HuH-7.5 (cell line): ENCODE measurements around the gene XPC.

ENCODE experiments used
- DNase-seq: peaks from one replicate; pipeline ENCODE4 v3.0.0; 2011; ENCODE audit warnings: low spot score

Gene XPC

DNA sequence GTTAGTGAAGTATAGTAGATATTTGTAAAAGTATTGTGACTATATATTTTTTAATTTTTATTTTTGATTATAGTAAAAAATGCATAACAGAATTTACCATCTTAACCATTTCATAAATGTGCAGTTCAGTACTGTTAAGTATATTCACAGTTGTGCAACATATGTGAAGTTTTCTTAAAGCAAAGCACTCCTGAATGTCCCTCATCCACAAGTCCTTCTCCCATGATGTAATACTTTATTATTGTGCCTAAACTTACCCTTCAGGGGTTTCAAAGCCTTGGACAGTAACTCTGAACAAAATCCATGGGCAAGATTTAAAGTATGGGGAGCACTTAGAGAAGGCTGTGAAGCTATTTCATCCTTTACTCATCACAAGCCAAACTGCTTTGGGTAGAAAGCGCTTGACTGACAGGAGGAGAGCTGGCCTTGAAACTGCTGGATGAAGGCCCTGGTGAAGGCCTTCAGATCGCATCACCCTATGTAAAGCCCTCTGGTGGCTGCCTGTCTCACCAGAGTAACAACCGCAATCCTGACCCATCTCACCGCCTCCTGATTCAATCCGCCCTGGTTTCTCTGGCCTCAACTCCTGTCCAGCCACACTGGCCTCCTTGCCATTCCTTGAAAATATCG lies 28.3 kb upstream of the XPC start:
- DNase-seq = peak; percentile 41

DNA sequence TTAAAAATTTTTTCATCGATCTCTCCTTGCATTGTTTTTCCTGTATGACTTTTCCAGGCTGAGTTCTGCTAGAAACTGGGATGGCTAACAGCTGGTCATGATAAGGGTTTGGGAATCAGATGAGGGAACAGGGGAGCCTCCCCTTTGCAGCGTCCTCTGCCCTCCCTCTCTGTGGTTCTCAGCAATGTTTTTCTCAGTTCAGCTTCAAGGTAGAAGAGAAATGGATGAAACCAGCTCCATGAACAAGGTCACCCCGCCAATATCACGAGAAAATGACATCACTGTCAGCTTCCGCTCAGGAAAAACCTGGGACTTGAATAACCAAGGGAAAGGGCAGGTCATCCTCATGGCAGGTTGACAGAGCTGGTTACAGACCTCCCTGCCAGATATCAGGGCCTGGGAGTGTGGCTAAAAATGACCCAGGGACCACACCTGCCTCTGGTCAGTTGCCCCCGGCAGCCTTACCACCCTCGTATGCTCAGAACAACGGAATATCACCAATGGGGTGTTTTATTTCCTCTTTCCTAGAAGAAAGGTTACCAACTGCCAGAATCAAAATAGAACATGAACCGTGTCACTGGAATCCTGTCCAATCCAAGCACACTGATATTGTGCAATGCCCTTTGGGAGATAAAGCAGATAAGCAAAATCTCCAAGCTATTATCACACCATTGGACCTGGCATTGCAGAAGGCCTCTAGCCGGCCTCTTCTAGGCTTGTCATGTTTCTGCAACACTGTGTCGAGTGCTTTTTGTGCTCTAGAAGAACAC lies 26.3 kb upstream of the XPC start:
- DNase-seq = no peak

DNA sequence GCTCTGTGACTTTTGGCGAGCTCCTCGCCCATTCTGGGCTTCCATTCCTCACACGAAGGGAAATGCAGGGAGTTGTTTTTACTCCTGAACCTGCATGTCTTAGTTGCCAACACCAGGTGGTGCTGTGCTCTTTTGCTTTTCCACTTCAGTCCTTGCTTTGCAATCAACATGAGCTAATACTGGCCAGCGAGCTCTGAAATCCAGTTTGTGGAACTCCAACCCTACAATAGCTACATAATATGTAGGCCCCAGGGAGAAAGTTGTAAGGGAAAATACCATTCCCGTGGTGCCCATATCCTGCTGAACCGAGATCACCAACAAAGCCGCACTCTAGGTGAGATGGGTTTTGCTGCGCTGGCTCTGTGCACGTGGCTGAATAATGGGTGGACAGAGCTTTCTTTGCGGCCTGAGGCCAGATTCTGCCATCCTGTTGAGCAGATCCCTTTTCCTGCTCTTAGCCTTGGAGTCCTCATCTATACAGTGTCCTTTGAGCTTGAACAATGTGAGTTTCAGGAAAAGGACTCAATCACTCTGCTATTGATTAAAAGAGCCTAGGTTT lies 25.2 kb upstream of the XPC start:
- DNase-seq = peak; percentile 68

DNA sequence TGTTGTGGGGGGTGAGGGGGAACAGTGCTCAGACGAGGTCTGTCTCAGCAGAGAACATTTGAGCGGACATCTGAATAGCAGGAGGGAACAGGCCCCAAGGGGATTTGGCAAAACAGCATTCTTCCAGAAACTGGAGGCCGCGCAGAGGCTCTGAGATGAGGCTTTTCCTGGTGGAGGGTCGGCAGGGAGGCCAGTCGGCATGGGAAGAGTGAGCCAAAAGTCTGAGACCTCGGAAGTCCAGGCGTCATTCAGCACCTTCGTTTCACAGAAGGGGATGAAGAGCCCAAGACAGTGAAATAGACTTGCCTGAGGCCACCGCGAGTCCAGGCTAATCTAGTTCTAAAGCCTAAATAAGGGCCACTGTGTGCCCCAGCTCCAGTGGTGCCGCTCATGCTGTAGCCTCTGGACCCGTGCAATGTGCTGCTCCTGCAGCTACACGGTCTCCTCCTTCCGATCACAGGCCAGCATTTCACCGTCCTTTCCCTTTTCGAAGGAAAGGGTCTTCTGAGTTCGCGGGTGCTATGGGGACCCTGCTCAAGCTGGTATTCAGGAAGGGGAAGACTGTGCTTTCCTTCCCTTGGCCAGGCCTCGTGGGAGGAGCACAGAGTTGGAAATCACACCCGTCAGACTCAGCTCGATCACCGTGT lies 24.6 kb upstream of the XPC start:
- DNase-seq = no peak

DNA sequence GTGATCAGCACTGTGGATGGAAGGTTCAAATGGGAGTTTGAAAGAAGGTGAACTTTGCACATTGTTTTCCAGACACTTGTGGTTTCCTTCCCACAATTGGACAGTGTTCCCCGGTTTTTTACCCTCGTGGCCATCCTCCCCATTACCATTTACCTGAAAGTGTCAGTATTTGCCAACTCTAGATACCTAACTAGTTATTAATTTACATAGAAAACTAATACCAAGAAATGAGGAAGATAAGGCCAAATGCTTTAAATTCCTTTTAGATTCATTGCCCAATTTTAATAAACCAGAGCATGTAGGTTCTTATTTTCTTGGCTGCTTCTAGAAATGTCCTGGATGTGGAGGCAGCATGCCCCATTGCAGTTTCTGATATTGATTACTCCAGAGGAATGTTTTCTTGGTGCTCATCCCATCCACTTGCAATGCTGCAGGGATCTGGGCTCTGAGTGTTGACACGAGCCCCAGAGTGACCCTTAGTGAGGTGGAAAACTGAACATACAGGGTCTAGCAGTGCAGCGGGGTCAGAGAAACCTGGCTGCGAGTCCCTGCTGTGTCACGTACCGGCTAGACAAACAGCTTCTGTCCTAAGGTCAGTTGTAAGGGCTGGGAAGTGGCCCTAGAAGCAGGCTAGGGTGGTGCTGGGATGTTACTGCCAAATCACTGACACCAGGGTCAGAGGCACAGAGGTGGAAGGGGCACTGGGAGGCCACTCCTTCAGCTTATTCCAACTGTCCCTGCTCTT lies 23.7 kb upstream of the XPC start:
- peak; percentile 53 for DNase-seq

DNA sequence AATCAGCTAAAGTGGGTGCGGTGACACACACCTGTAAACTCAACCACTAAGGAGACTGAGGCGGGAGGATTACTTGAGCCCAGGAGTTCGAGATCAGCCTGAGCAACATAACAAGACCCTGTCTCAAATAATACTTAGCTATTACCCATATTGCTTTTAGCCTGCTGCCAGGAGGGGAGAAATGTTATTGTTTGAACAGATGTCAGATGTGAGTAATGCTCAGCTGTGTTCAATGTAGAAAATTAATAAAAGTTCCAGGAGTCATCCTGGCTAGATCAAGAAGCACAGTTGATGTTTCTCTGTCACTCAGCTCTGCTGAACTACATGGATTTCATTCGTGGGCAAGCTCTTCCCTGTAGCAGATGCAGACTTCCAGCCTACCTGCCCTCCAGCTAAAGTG lies 22.4 kb upstream of the XPC start:
- no peak for DNase-seq

DNA sequence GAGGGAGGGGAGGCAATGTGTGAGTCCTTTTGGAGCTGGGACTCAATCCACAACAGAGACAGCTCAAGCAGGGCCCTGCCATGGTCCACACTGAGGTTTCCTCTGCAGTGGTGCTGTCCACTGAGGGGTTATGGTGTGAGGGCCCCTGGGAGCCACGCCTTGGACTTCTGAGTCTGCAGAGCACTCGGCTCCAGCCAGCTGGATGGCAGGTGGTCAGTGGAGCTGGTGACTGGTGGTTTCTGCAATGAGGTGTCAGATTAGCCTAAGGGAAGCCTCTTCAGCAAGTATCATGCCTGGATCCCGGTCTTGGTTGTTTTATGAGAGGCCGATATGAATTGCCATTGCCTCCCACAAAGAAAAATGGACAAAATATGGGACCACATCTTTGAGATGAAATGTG lies 21.9 kb upstream of the XPC start:
- DNase-seq = no peak

DNA sequence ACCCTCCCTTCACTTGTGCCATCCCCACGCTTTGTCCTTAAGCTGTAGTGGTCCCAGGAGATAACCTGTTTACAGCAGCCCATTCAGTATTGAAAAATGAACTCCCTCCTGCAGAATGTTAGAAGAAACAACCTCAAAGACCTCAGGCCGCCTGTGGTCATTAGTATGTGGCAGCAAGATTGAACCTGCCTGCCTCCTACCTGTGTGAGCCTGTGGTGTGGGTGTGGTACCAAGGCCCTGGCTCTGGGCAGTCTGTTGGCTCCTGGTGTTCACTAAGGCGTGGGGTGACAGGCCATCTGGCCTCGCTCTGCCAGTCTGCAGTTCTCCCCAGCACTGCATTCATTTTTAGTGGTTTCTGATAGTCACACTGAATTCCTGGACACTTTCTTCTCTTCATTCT lies 21.2 kb upstream of the XPC start:
- no peak for DNase-seq

DNA sequence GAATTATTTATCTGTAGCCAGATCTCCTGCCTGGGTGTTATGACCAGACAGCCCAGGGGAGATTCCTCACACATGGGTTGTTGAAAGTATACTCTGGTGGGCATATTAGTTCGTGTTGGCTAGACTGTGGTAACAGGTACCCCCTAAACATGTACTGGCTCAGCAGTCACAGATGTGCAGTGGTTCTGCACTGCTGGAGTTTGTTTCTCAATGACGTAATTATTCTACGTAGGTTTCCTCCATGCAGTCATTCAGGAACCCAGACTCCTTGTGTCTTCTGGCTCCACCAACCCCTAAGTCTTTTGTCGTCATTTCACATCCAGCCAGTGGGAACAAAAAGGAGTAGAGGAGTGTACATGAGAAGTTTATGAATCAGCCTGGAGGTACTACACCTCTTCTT lies 16.5 kb upstream of the XPC start:
- DNase-seq = no peak

DNA sequence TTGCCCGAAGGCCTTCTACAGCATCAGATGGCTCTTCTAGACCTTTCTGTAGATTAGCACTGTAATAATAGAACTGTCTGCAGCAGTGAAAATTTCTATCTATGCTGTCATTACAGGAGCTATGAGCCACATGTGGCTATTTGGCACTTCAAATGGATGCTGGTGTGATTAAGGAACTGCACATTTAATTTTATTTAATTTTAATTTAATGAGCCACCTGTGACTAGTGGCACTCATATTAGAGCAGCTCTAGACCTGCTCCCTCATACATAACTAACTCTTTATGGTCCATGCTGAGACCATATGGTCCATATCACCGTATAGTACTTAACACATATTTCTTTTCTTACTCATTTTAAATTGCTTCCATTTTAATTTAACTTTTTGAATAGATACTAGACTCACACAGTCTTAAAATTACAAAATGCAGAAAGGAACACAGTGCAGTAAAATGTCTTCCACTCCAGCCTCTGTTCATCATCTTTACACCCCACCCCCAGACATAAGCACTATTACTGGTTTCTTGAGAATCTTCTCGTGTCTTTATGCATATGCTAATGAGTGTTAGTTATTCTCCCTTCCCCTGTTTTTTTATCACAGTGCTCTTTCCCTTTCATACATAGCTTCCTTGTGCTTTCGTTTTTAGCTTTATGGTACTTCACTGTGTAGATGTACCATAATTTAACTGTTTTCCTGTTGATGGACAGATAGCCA lies 9.8 kb upstream of the XPC start:
- DNase-seq = no peak

DNA sequence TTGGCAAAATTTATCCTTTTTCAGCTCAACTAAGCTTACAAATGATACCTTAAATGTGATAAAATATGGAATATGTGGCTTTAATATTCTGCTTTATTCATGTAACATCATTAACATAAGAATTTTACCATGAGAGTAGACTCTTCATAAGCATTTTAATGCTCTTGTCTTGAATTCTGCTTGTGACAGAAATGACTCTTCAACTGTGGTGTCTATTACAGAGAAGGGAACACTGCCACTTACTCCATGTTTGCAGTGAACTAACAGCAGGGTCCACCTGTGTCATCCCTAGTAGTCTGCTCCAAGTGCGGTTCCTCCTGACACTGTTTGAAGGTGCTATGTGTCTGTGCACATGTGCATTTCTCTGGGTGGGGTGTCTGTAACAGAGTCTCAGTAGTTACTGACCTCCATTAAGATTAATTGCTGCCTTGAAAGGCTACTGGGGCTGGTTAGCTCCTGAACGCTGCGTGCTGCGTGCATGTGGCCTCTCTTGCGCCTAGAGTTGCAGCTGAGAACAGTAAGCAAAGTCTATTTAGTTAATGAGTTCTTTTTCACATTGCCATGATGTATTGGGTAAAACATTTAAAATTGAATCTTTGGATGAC lies 8.6 kb upstream of the XPC start:
- no peak for DNase-seq

DNA sequence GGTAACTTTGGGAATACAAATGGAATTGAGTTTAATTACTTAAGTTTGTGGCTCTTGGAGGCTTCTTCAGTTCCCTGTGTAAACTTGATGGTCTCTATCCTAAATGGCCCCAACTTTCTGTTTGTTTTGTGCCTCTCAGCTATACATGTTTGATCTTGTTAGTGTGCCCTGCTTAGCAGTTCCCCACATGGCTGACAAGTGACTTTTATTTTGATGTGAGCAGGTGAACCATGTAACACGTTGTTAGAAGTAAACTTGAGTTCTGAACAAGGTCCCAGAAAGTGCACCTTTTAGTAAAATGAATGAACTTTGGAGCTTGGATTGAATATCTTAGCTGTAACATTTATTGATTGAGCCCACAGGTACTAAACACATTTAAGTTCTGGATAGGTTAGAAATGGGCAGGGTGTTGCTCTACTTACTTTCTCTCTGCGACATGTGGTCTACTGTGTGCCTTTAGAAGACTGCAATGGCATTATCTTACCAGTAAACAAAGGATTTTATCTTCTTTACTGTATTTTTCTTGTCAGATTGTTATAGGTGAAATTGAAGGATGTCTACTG lies 4.7 kb upstream of the XPC start:
- DNase-seq = no peak

DNA sequence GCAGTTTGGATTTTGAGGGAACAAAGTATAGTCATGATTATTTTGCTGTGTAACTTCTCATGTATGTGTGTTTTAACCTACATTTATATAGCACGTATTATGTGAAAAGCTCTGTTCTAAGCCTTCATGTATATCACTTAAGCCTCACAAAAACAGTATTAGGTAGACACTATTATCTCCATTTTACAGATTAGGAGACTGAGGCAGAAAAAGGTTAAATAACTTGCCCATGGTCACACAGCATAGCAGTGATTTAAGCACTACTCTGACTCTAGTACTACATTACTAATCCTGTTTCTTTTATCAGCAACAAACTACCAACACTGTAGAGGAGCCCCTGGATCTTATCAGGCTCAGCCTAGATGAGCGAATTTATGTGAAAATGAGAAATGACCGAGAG lies 2.9 kb upstream of the XPC start:
- DNase-seq = no peak

DNA sequence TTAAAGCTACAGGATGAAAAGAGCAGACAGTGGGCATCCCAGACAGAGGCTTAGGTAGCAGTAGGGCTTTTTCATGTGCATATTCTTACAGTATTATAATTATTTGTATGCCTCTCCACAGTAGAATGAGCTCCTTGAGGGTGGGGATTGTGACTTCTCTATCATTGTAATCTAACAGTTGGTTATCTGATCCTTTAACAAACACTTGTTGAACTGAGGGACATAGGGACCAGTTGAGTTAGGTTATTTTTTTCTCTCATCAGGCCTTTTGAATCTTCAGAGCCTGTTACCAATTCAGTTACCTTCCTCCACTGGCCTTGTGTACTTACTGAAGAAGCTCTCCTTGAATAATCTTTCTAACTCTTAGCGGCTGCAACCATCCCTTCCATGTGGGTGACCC lies 1.4 kb upstream of the XPC start:
- DNase-seq = no peak

DNA sequence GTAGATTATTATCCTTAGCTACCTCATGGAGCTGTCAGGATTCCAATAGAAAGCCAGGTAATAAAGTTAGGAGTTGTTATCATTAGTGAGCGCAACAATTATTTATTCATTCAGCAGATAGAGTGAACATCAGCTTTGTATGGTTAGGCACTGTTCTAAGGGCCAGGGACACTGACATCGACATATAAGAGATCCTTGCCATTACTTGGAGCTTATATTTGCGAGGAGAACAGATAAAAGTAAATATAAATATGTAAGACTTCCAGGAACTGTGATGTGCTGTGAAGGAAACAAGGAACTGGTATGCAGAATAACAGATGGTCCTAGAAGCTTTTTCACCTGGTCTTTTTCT lies 689 bp upstream of the XPC start:
- no peak for DNase-seq

DNA sequence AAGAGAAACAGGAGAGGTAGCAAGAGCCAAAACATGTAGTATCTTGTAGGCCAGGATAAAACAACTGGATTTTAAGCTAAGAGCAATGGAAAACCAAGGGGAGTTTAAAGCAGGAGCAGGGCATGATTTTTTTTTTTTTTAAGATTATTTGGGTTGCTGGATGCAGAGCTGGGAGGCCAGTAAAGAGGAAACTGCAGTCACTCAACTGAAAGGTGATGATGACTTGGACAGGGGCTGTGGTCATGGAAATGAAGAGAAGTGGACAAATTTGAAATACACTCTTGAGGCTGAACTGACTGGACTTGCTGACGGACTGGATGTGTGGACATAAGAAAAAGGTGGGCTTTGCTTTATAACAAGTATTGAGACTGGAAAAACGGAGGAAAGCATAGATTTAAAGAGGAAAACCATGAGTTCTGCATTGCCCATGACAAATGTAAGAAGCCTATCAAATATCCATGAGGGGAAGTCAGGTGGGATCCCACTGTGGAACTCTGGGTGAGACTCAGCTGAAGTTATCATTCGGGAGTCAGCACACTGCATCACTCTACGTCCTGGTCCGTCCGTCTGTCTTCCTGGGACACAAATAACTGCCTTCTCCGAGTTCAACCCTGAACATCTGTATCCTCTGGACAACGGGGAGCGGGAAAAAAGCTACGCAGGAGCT lies 688 bp downstream of the XPC start:
- no peak for DNase-seq

DNA sequence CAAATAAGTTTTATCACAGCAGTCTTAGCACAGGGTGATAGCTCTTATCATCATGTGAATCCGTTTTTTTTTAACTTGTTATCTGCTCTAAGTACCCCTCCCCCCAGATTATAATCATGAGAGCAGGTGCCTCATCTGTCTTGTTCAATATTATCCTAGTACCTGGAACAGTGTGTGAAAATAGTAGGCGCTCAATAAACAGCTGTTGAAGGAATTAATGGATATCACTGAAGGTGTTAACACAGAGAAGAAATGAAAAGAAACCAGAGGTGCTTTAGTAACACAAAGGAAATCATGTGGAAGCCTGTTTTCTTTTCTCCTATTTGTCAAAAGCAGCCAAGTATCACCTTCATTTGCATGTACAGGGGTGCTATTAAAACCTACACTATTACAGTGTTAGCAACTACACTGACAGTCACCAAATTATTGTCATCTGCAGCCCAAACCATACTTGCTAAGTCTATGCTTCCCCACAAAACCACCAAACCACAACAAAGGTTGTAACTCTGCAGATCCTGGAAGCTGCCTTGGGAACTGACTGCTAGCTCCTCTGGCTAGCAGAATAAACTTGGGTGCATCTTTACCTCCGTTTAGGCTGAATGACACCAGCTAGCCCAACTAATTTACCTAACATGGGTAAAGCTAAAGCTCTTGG lies 2.9 kb downstream of the XPC start:
- DNase-seq = no peak

DNA sequence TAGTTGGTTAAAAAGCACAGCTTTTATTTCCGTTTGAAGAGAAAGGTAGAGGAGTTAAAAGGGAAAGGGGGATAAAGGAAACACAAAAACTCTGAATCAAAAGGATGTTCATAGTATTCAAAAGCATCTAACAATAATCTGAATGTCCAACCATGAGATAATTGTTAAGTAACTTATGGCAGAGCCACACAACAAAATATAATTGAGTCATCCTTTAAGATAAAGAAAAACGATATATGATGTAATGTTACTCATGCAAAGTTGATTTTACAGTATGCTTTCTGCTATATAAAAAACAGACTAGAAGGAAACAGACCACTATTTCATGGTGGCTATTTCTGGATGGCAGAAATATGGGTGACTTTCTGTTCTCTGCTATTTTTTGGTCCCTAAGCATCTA lies 3.9 kb downstream of the XPC start:
- no peak for DNase-seq

DNA sequence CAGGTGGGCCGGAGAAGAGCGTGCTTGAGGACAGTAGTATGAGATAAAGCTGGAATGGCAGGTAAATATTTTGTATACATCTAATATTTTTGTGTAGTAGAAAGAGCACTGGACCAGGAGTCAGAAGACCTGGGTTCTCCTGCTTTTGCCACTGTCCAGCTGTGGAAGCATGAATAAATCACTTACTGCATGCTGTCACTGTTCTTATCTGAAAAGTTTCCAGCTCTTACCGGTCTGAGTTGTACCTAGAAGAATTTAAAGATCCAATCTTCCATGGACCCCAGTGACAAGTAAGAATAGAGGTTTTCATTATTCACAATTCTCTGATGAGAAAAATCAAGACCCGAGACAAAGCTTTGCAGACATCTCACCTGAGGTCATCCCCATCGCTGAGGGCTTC lies 5.9 kb downstream of the XPC start:
- DNase-seq = no peak

DNA sequence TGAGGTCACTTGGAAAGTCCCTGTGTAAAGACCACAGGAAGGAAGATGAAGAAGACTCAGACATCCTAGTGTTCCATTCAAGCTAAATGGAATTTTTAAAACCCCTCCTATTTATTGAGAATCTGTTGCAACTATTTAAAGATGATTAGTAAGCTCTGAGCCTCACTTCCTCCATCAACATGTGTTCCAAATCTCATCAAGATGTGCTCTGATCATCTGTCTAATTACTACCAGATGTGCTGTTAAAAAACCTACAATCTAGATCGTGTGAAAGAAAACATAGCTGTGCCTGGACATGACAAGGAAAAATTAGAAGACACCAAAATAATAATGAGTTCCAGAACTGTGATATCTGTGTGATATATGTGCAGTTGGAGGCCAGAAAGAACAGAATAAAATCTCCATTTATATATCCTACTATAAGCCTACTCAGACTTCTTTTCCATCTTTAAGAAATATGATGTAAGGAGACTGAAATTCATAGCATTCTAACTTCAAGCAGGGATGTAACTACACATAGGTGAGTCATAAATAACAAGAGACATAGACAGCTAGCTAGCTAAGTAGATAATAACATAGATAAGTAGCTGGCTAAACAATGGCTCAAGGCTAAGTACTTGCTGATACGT lies 7.8 kb downstream of the XPC start:
- no peak for DNase-seq
